Esophagus mucosa (tissue), 1 donor: ENCODE measurements around the gene GATC. TPM values are rescaled to one million over a fixed set of nuclear protein-coding genes. Genes with fewer than 3 reads are reported as not detected.

Experiments used
- ATAC-seq: fragments of 200-7000 bp; cut with Tn5 transposase; one replicate; pipeline ENCODE4 v1.9.1; 2020
- total RNA-seq: library from RNA; stranded (reverse); gene quantifications from one replicate; pipeline ENCODE4 v1.2.4, GENCODE V29; 2023
- donor health status: DM: yes; HTN: yes; CAD: no.

GATC gene, protein sequence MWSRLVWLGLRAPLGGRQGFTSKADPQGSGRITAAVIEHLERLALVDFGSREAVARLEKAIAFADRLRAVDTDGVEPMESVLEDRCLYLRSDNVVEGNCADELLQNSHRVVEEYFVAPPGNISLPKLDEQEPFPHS
- 9.8 TPM for total RNA-seq

DNA sequence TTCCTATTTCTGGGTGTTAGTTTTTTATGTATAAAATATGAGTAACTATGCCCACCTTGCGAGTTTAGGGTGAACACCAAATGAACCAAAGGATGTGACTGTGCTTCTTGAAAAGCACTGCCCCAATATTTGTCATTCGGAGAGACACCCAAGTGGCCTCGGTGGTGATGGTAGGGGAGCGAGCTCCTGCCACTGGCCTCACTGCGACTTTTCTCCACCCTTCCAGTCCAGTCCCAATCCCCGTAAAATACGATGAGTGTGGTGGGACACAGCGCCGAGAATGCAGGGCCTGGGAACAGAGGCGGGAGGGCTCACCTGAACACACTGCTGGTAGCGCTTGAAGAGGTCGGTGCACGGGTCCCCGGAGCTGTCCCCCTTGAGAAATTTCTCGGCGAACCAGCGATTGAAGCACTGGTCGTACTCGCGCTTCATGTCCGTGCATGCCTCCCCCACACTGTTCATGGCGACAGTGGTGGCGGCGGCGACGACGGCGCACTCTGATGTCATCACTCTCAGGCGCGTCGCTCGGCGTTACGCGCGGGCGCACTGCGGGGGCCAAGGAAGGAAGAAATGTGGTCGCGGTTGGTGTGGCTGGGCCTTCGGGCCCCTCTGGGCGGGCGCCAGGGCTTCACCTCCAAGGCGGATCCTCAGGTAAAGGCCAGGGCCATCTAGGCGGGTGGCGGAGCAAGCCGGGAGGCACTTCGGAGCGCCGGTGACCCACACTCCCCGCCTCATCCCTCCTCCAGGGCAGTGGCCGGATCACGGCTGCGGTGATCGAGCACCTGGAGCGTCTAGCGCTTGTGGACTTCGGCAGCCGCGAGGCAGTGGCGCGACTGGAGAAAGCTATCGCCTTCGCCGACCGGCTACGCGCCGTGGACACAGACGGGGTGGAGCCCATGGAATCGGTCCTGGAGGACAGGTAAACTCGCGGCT lies at the start of gene GATC, which contains the start of gene TRIAP1:
TSS of gene GATC (plus strand) at position 534 of the 933 bp plus-strand sequence. CDS start at position 571, 37 bp downstream.
TSS of gene TRIAP1 (minus strand) at position 474 of the 933 bp plus-strand sequence. CDS start at position 462, 12 bp downstream.
- ATAC-seq = peak; percentile 97

DNA sequence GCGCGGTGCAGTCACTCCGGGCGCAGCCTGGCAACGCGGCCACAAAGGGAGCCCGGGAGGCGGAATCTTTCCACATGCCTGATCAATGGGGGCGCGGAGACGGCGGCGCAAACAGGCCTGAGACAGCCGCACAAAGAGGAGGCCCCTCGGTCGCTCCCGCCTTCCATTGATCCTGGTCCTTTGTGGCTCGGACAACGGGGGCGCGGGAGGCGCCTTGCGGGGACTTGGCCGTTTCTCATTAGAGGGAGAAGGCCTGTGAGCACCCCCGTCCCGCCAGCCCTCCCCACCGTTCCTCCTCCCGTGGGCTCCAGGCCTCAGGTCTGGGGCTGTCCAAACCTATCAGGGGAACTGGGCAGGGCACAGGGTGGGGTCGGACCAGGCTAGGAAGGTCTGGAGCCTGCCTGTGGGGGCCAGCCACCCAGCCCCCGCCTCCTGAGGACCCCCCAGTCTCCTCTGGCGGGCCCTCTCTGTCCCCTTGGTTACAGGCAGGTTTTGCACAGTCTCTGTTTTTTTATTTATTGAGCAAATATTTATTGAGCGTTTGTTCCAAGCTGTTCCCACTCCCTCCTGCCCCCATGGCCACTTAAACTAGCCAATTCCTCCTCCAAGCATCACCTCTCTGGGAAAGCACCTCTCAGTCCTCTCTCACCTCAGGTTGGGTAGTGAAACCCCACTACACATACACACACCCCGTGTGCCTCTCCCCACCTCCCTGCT lies 48.3 kb upstream of the GATC start:
- ATAC-seq = no peak

DNA sequence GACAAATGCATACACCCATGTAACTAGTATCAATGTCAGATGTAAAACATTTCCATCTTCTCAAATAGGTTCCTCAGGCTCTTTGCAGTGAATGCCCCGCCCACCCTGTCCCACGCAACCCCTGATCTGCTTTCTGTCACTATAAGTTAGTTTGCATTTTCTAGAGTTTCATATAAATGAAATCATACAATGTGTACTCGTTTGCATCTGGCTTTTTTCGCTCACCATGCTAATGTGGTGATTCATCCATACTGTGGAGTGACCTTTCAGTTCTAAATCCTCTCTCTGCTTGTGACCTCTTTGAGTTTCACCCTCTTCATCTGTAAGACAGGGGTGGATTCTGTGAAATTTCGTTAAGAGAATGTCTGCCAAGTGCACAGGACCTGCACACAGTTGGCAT lies 46.7 kb upstream of the GATC start:
- no peak for ATAC-seq

DNA sequence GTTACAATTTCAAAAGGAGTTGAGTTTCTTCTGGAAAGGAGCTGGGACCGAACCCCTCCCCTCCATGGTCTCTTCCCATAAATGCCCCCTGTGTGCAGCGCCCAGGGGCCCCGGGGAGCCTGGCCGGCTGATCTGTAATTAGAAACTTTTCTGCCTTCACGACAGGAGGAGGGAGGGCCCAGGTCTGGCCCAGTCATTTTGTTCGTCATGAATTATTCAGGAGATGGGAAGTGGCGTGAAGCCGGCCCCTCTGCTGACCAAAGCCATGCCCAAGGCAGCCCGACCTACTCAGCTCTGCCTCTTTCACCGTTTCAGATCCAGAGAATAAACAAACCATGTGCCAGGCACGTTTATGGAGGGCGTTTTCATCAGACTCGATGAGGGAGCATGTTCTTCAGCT lies 44.0 kb upstream of the GATC start:
- ATAC-seq = no peak

DNA sequence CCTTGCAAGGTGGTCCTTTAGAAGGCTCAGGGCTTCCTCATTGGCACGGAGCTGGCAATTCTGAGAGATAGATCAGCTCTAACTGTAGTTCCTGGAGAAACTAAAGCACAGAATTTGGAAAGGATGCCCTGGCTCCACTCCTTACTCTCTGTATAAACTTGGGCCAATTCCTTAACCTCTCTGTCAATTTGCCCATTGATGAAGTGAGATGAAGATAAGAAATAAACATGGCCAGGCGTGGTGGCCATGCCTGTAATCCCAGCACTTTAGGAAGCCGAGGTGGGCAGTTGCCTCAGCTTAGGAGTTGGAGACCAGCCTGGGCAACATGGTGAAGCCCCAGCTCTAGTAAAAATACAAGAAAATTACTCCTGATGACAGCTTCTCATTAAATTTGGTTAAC lies 42.4 kb upstream of the GATC start:
- ATAC-seq = no peak

DNA sequence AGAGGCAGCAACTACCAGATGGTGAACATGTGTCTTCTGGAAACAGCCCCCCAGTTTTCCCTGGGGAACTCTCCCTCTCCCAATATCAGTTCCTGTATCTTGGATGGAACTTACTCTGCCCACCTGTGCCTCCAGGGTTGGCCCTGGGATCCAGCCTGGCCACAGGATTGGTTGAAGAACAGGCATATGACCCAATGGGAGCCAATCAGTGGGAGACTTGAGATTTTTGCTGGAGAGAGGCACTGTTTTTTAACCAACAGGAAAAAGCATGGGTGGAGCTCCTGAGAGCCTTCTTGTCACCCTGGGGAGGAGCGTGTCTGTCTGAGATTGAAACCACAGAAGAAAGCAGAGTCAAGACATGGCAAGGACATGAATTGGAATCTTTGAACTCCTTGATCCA lies 42.0 kb upstream of the GATC start:
- no peak for ATAC-seq

DNA sequence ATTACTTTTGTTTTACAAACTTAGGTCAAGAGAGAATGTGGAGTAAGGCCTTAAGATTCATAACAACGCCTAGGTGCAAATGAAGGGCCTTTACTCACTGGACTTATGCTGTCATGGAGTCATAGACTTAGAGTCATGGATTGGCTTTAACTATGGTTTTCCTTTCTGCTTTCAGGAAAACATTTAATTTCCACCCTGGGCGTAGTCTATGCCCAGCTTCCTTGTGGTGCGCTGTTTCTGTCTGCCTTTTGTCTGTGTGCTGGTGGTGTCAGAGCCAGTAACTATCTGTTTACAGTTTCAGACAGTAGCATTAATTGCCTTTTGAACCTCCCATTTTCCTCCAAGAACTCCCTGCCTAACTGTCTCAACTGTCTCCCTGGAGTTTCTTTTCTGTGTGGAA lies 40.2 kb upstream of the GATC start:
- no peak for ATAC-seq

DNA sequence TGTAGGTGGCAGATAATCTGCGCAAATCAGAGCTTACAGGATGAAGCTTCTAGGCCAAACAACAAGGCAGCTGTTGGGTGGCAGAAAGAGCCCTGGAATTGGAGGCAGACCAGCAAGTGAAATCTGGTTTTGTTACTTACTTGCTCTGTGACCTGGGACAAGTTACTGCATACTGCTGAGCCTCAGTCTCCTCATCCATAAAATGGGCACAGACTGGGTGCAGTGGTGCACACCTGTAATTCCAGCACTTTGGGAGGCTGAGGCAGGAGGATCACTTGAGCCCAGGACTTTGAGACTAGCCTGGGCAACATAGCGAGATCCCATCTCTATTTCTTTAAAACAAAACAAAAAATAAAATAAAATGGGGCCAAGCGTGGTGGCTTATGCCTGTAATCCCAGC lies 39.7 kb upstream of the GATC start:
- ATAC-seq = no peak

DNA sequence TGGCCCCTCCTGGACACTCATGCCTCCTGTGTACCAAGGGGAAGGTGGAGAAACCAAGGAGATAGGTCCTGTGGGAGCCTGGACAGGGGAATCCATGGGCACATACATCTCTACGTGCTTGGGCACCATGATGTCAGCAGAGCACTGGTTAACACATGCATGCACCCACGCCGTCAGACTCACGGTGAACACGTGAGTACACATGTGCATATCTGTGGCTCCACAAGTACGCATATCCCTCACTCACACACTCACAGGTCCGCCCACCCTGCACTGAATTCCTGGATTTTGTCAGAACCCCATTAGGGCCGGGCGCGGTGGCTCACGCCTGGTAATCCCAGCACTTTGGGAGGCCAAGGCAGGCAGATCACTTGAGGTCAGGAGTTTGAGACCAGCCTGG lies 37.5 kb upstream of the GATC start:
- no peak for ATAC-seq

DNA sequence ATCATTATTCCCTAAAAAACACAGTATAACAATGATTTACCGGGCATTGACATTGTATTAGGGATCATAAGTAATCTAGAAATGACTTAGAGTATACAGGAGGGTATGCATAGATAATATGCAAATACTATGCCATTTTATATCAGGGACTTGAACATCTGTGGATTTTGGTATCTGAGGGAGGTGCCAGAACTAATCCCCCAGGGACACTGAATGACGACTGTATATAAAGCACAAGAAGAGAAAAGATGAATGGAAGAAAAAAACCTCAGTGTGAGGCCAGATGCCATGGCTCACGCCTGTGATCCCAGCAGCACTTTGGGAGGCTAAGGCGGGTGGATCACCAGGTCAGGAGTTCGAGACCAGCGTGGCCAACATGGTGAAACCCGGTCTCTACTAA lies 33.8 kb upstream of the GATC start:
- ATAC-seq = no peak

DNA sequence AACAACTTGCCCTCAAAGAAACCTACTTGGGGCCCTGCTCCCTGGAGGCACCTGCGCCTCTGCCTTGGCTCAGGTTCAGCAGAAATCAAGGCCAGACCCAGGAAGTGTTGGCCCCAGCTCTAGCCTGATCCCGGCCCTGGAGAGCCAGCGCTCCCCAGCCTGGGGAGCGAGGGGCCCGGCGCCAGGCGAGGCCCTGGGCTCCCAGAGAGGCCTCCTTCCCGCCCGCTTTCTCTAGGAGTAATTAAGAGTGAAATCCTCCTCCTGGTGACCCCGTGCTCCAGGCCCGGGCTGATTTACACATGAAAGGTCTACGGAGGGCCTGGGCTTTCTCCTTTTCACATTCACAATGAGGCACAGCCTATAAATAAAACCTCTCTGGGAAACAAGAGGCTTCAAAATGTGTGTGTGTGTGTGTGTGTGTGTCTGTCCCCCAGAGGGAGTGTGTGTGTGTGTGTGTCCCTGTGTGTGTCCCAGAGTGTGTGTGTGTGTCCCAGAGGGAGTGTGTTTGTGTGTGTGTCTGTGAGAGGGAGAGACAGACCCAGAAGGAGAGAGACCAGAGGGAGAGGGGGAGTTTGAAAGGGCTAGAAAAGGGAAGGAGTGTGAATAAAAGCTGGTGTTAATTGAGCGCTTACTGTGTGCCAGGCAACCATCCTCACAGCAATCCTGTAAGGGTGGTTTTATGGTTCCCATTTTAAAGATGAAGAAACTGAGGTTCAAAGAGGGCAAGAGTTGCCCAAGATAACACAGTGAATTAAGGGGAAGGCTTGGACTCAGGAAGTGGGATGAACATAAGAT lies 32.1 kb upstream of the GATC start:
- no peak for ATAC-seq

DNA sequence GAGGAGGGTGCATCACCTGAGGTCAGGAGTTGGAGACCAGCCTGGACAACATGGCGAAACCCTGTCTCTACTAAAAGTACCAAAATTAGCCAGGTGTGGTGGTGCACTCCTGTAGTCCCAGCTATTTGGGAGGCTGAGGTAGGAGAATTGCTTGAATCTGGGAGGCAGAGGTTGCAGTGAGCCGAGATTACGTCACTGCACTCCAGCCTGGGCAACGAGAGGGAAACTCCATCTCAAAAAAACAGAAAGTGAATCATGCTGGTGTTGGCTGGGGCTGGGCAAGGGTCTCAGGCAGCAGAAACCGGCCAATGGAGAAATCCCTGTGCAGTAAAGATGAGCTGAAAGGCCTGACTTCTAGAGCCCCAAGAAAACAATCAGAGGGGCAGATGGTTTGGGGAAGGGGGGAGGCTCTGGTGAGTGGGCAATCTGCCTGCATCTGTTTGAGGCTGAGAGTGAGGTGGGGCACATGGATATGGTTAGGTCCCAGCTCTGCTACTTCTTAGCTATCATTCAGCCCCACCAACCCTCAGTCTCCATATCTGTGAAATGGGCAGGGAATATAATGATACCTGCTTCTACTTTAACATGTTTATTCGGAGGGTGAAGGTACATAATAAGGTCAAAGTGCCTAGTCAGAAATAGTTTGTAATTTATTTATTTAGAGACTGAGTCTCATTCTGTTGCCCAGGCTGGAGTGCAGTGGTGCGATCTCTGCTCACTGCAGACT lies 29.6 kb upstream of the GATC start:
- ATAC-seq = no peak

DNA sequence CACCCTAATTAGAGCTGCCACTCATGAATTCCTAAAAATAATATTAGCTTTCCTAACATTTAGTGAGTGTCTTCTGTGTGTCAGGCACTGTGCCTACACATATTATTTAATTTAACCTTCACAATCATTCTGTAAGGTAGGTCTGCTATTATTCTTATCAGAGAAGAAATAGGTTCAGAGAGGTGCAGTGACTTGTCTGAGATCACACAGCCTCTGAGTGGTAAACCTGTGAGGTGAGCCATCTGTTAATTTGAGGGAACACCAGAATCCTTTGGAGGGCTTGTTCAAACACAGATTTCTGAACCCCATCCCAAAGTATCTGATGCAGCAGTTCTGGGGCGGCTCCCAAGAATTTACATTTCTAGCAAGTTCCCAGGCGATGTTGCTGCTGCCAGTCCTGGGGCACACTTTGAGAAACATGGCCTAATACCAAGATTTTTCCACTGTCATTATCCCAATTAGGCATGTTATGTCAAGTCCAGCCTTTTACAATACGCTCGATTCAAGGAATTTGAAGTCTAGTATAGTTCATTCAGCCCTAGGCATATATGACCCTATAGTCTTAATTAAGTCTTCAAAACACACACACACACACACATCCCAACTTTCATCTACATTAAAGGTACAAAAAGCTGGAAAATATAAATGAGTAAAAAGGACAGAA lies 28.2 kb upstream of the GATC start:
- no peak for ATAC-seq

DNA sequence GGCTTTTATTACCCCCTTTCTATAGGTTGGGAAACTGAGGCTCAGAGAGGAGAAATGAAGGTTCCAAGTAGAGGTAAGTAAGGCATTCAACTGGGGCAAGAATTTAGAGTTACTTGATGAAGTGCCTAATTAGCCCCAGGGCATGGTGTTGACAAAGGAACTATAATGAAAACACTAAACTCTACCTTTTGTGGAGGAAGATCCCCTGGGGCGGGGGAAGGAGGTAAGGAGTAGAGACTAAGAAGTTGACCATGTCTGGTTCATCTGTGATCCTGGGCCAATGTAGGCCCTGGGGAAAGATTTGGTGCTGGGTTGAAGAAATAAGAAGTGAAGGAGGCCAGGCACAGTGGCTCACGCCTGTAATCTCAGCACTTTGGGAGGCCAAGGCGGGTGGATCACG lies 24.5 kb upstream of the GATC start:
- no peak for ATAC-seq

DNA sequence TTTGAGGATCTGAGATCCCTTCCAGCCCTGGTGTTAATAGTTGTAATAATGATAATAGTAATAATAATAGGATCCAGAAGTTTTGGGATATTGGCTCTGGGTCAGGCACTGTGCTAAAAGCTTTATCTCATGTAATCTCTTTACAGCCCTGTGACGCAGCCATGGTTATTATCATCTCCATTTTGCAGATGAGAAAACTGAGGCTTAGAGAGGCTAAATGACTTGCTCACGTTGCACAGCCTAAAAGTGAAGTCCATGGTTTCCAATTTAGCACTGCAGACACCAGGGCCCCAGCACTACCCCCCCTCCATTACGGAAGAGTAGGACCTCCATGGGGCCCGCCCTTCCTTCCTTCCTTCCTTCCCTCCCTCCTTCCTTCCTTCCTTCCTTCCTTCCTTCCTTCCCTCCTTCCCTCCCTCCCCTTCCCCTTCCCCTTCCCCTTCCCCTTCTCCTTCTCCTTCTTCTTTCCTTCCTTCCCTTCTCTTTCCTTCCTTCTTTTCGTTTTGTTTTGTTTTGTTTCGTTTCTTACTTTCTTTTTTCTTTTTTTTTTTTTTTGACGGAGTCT lies 23.3 kb upstream of the GATC start:
- ATAC-seq = no peak

DNA sequence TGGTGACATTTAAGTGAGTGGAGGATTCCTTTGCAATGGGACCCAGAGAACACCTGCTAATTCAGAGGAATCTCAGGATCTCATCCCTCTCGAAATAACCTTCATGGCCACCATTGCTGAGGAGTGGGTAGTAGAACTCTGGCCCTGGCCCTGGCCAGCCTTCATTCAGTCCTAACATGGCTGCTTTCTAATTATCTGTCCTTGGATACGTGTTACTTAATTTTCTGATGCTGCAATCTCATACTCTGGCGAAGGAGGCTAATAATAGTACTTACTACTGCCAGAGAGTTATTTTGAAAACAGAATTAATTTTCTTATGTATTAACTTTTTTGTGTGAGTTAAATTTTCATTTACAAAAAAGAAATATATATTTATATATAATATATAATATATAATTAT lies 20.4 kb upstream of the GATC start:
- no peak for ATAC-seq

DNA sequence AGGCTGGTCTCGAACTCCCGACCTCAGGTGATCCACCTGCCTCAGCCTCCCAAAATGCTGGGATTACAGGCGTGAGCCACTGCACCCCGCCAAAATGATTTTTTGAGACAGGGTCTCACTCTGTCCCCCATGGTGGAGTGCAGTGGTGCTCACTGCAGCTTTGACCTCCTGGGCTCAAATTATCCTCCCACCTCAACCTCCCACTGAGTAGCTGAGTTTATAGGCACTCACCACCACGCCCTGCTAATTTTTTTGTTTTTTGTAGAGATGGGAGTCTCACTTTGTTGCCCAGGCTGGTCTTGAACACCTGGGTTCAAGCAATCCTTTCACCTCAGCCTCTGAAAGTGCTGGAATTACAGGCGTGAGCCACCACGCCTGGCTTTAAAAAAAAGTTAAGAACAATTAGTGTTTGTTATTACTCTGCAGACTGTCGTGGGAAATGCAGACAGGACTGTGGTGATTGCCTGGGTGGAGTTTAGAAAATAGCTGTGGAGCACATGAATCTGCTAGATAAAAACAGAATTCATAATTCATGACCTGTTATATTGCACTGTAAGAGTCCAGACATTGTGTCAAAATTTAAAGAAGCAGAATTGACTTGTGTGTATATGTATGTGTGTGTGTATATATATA lies 17.5 kb upstream of the GATC start:
- no peak for ATAC-seq

DNA sequence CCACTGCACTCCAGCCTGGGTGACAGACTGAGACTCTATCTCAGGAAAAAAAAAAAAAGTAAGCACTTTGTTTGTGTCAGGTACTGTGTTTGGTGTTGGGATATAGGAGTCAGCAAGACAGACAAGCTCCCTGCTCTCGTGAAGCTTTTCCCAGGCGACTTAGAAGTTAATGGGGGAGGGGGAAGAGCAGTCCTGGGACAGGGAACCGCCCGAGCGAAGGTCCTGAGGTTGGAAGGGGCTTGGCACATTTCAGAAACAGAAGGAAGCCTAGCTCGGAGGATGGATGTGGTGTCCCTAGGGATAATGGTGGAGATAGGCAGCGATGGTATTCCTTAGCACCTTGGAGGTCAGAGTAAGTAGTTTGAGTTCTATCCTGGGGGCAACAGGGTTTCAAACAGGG lies 16.9 kb upstream of the GATC start:
- no peak for ATAC-seq

DNA sequence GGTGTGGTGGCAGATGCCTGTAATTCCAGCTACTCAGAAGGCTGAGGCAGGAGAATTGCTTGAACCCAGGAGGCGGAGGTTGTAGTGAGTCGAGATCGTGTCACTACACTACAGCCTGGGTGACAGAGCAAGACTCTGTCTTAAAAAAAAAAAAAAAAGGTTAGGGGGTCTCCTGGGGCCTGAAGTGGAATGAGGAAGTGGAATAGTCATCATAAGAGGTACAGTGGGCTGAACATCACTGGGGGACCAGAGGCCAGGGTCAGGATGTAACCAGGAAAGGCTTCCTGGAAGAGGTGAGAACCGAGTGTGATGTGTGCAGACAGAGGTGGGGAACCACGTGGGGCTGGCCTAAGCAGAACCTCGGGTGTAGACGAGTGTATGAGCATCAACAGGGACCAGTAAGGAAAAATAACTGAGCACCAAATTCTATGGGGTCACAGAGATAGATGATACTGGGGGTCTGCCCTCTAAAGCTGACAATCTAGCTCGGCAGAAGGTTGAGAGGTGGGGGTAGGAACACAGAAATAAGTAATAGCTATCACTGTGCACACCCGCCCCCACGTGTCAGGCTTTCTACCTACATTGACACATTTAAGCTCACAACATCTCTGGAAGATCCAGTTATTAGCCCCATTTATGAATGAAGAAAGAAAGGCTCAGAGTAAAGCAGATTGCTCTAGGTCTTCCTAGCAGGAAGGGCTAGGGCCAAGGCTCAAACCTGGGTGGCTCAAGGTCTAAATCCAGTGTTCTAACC lies 13.3 kb upstream of the GATC start:
- no peak for ATAC-seq
